ENCODE measurements around the gene ADGRL4. TPM values are rescaled to one million over a fixed set of nuclear protein-coding genes. Genes with fewer than 3 reads are reported as not detected.
"Not testable (repeated sequence)": the region's sequence is repeated elsewhere in the genome, so short reads cannot be mapped to it uniquely, and the experiment has no call there.

The ADGRL4 gene
- polyA plus RNA-seq, 1 donor (not counting 4 experiments of a cell fraction or from before 2014, with no cell fraction given) = not detected

GRCh38 chr1:78880223-78880622 is 126.3 kb downstream of the ADGRL4 start:
- no peaks in the 10 kb centered on the region for H3K4me1 ChIP-seq (ENCODE audit: control insufficient read depth, extremely low read depth, insufficient read depth, low read length)

GRCh38 chr1:78875986-78876385 is 130.5 kb downstream of the ADGRL4 start:
- H3K4me1 ChIP-seq (ENCODE audit: control insufficient read depth, extremely low read depth, insufficient read depth, low read length); DNase-seq (ENCODE audit: low read depth, low spot score); H3K9me3 ChIP-seq (ENCODE audit: control insufficient read depth, low read depth, low read length); H3K27ac ChIP-seq (ENCODE audit: control insufficient read depth, insufficient read depth, low read length); H3K9me1 ChIP-seq (ENCODE audit: control insufficient read depth, extremely low read depth, insufficient read depth, low read length); H4K20me1 ChIP-seq (ENCODE audit: control insufficient read depth, extremely low read depth, insufficient read depth, low read length); H3K4me2 ChIP-seq (ENCODE audit: control insufficient read depth, extremely low read depth, insufficient read depth, low read depth, low read length); H3K9ac ChIP-seq (ENCODE audit: control insufficient read depth, extremely low read depth, insufficient read depth, low read length); FAIRE-seq; H3K79me2 ChIP-seq (ENCODE audit: control insufficient read depth, insufficient read depth, low read length); H3K36me3 ChIP-seq (ENCODE audit: control insufficient read depth in 2 of 2, extremely low read depth in 1 of 2, insufficient read depth in 2 of 2, low read length in 2 of 2); H3K27me3 ChIP-seq (ENCODE audit: control insufficient read depth, extremely low read depth, insufficient read depth, low read length); H2AFZ ChIP-seq (ENCODE audit: control insufficient read depth, low read length); dilution Hi-C loops (cut with MboI; ENCODE audit: extremely low pct_ligation_motif_present, low sequenced_read_pairs); H3K4me3 ChIP-seq (ENCODE audit: control insufficient read depth in 2 of 3, extremely low read depth in 1 of 3, insufficient read depth in 2 of 3, low read depth in 1 of 3, low read length in 3 of 3): not testable (repeated sequence)

More at GRCh38 chr1:78880223-78880622, 126.3 kb downstream of the ADGRL4 start:
- Histone ChIP-seq H4K20me1 (ENCODE audit: control insufficient read depth, extremely low read depth, insufficient read depth, low read length) (no peaks in the 10 kb centered on the region), H3K27ac (ENCODE audit: control insufficient read depth, insufficient read depth, low read length) (no peak overlapping the region), H3K9ac (ENCODE audit: control insufficient read depth, extremely low read depth, insufficient read depth, low read length) (no peak overlapping the region), H3K9me3 (ENCODE audit: control insufficient read depth, low read depth, low read length) (no peaks in the 10 kb centered on the region), H3K27me3 (ENCODE audit: control insufficient read depth, extremely low read depth, insufficient read depth, low read length) (no peaks in the 10 kb centered on the region), H3K9me1 (ENCODE audit: control insufficient read depth, extremely low read depth, insufficient read depth, low read length) (no peaks in the 10 kb centered on the region), H3K4me2 (ENCODE audit: control insufficient read depth, extremely low read depth, insufficient read depth, low read depth, low read length) (no peak overlapping the region), H3K36me3 (ENCODE audit: control insufficient read depth in 2 of 2, extremely low read depth in 1 of 2, insufficient read depth in 2 of 2, low read length in 2 of 2) (no peaks in the 10 kb centered on the region), H3K79me2 (ENCODE audit: control insufficient read depth, insufficient read depth, low read length) (no peaks in the 10 kb centered on the region), H2AFZ (ENCODE audit: control insufficient read depth, low read length) (no peak overlapping the region), H3K4me3 (ENCODE audit: control insufficient read depth in 2 of 3, extremely low read depth in 1 of 3, insufficient read depth in 2 of 3, low read depth in 1 of 3, low read length in 3 of 3) (no peak overlapping the region)
- TF ChIP-seq EZH2 (IDR thresholded peaks at IDR 0.05; ENCODE audit: low read length) = no peak
- TF ChIP-seq, protein P1, sequence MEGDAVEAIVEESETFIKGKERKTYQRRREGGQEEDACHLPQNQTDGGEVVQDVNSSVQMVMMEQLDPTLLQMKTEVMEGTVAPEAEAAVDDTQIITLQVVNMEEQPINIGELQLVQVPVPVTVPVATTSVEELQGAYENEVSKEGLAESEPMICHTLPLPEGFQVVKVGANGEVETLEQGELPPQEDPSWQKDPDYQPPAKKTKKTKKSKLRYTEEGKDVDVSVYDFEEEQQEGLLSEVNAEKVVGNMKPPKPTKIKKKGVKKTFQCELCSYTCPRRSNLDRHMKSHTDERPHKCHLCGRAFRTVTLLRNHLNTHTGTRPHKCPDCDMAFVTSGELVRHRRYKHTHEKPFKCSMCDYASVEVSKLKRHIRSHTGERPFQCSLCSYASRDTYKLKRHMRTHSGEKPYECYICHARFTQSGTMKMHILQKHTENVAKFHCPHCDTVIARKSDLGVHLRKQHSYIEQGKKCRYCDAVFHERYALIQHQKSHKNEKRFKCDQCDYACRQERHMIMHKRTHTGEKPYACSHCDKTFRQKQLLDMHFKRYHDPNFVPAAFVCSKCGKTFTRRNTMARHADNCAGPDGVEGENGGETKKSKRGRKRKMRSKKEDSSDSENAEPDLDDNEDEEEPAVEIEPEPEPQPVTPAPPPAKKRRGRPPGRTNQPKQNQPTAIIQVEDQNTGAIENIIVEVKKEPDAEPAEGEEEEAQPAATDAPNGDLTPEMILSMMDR (optimal IDR thresholded peaks at IDR 0.05 in 1 of 3, IDR thresholded peaks at IDR 0.05 in 1 of 3, conservative IDR thresholded peaks at IDR 0.05 in 1 of 3; ENCODE audit: extremely low read depth in 1 of 3, insufficient read depth in 2 of 3, low read length in 3 of 3) = no peak
- FAIRE-seq (no peak), DNase-seq (ENCODE audit: low read depth, low spot score) (no peak)
- dilution Hi-C loops (cut with MboI; ENCODE audit: extremely low pct_ligation_motif_present, low sequenced_read_pairs) = no loop called here

GRCh38 chr1:78872801-78873200 is 133.7 kb downstream of the ADGRL4 start:
- H3K79me2 ChIP-seq (ENCODE audit: control insufficient read depth, insufficient read depth, low read length); H3K9me3 ChIP-seq (ENCODE audit: control insufficient read depth, low read depth, low read length); H3K4me1 ChIP-seq (ENCODE audit: control insufficient read depth, extremely low read depth, insufficient read depth, low read length); H3K36me3 ChIP-seq (ENCODE audit: control insufficient read depth in 2 of 2, extremely low read depth in 1 of 2, insufficient read depth in 2 of 2, low read length in 2 of 2); H3K9me1 ChIP-seq (ENCODE audit: control insufficient read depth, extremely low read depth, insufficient read depth, low read length); dilution Hi-C loops (cut with MboI; ENCODE audit: extremely low pct_ligation_motif_present, low sequenced_read_pairs); H4K20me1 ChIP-seq (ENCODE audit: control insufficient read depth, extremely low read depth, insufficient read depth, low read length); H3K27ac ChIP-seq (ENCODE audit: control insufficient read depth, insufficient read depth, low read length); H2AFZ ChIP-seq (ENCODE audit: control insufficient read depth, low read length); H3K27me3 ChIP-seq (ENCODE audit: control insufficient read depth, extremely low read depth, insufficient read depth, low read length); FAIRE-seq; H3K9ac ChIP-seq (ENCODE audit: control insufficient read depth, extremely low read depth, insufficient read depth, low read length); H3K4me3 ChIP-seq (ENCODE audit: control insufficient read depth in 2 of 3, extremely low read depth in 1 of 3, insufficient read depth in 2 of 3, low read depth in 1 of 3, low read length in 3 of 3); DNase-seq (ENCODE audit: low read depth, low spot score); H3K4me2 ChIP-seq (ENCODE audit: control insufficient read depth, extremely low read depth, insufficient read depth, low read depth, low read length): not testable (repeated sequence)
